GM12878 (cell line): Measurements from ENCODE around the gene STXBP3. TPM values are rescaled to one million over a fixed set of nuclear protein-coding genes. Genes with fewer than 3 reads are reported as not detected.

Source experiments
- ATAC-seq: fragments of 200-7000 bp; cut with Tn5 transposase; 3 replicates; pipeline ENCODE4 v1.9.1; 2020; ENCODE audit warnings: mild to moderate bottlenecking, moderate library complexity
- BruUV-seq: library from RNA; stranded (reverse); fragments of 400-500 nt; replicated peaks from 2 replicates; lab custom pipeline; 2021; lab: Mats Ljungman, UMichigan
- CTCF ChIA-PET: fragments of 300-600 bp; sonication (Branson Sonifier 250); formaldehyde crosslinking; extraction: SDS; loops from one replicate; lab custom pipeline; 2021; ENCODE audit warnings: inconsistent platforms; lab: Yijun Ruan, JAX
- POLR2A ChIA-PET: fragments of 350-600 bp; formaldehyde crosslinking; extraction: SDS; loops from one replicate; lab custom pipeline; 2021; ENCODE audit warnings: inconsistent platforms; lab: Charles Lee
- RAD21 ChIA-PET: fragments of 300-600 bp; sonication (Branson Sonifier 250); formaldehyde crosslinking; loops from one replicate; lab custom pipeline; 2023; ENCODE audit warnings: antibody characterized with exemption; ENCODE audit not compliant: unreplicated experiment; lab: Charles Lee
- SMC1A ChIA-PET: fragments of 300-600 bp; sonication (Branson Sonifier 250); formaldehyde crosslinking; loops from one replicate; lab custom pipeline; 2023; ENCODE audit not compliant: unreplicated experiment, uncharacterized antibody; lab: Charles Lee
- DNase-seq: peaks from one replicate; pipeline ENCODE4 v3.0.0-alpha.2; 2011; ENCODE audit warnings: low read depth, low spot score
- FAIRE-seq: peaks from 3 replicates; lab custom pipeline; 2011; peaks lifted over from hg19 to GRCh38; lab: Jason Lieb, UNC
- H2AFZ ChIP-seq: 2 replicates; pipeline ENCODE4 v1.6.0; 2011; ENCODE audit warnings: low read depth, low read length, control low read depth; ENCODE audit not compliant: control insufficient read depth
- H3K27ac ChIP-seq: 2 replicates; pipeline ENCODE4 v1.5.1; 2011; ENCODE audit warnings: control low read depth; ENCODE audit not compliant: control insufficient read depth, insufficient read depth
- H3K27me3 ChIP-seq, 2 experiments: replicated peaks in 1 of 2; 2 replicates each; pipeline versions ENCODE4 v1.6.0 to v1.6.1; 2011; ENCODE audit warnings: low read length in 1 of 2; ENCODE audit not compliant: control insufficient read depth in 2 of 2, insufficient read depth in 2 of 2
- H3K36me3 ChIP-seq, 2 experiments: 2 replicates each; pipeline ENCODE4 v1.5.1; 2011; ENCODE audit warnings: low read length in 1 of 2; ENCODE audit not compliant: control insufficient read depth in 2 of 2, insufficient read depth in 2 of 2
- H3K4me1 ChIP-seq: 2 replicates; pipeline ENCODE4 v1.6.1; 2011; ENCODE audit warnings: mild to moderate bottlenecking, low read length, moderate library complexity, mixed read lengths; ENCODE audit not compliant: control insufficient read depth, insufficient read depth
- H3K4me2 ChIP-seq: 2 replicates; pipeline ENCODE4 v1.6.0; 2011; ENCODE audit warnings: control low read depth; ENCODE audit not compliant: control insufficient read depth, insufficient read depth
- H3K4me3 ChIP-seq: fragments of 200-600 bp; sonication (generic); 2 replicates; pipeline ENCODE4 v1.5.1; 2016
- H3K79me2 ChIP-seq: 2 replicates; pipeline ENCODE4 v1.6.0; 2011; ENCODE audit warnings: low read length; ENCODE audit not compliant: control insufficient read depth, insufficient read depth
- H3K9ac ChIP-seq: 2 replicates; pipeline ENCODE4 v1.8.0; 2011; ENCODE audit warnings: low read length, control low read depth, mixed read lengths; ENCODE audit not compliant: control insufficient read depth, insufficient read depth
- H3K9me3 ChIP-seq: replicated peaks from 3 replicates; pipeline ENCODE4 v1.5.1; 2011; ENCODE audit warnings: mild to moderate bottlenecking, low read length; ENCODE audit not compliant: control insufficient read depth, insufficient read depth
- H4K20me1 ChIP-seq: 2 replicates; pipeline ENCODE4 v1.6.0; 2011; ENCODE audit not compliant: control insufficient read depth, insufficient read depth
- CBX3 ChIP-seq: fragments of 200-600 bp; sonication (generic); IDR thresholded peaks from 2 replicates; pipeline ENCODE4 v1.6.1; 2016; ENCODE audit warnings: low read depth, borderline replicate concordance
- IKZF1 ChIP-seq: fragments of 450-650 bp; conservative IDR thresholded peaks from 2 replicates; pipeline ENCODE4 v1.6.1; 2017; ENCODE audit warnings: antibody characterized with exemption, mild to moderate bottlenecking
- MEF2B ChIP-seq: fragments of 450-650 bp; IDR thresholded peaks from 2 replicates; pipeline ENCODE4 v1.6.1; 2018; ENCODE audit warnings: mild to moderate bottlenecking, moderate library complexity; ENCODE audit not compliant: partially characterized antibody, poor library complexity, severe bottlenecking
- PAX8 ChIP-seq: fragments of 450-650 bp; IDR thresholded peaks from 2 replicates; pipeline ENCODE4 v1.6.1; 2017; ENCODE audit warnings: mild to moderate bottlenecking, moderate library complexity
- RB1 ChIP-seq: fragments of 450-650 bp; formaldehyde crosslinking; IDR thresholded peaks from 2 replicates; pipeline ENCODE4 v1.6.1; 2017; ENCODE audit warnings: mild to moderate bottlenecking, borderline replicate concordance
- SRF ChIP-seq, 2 experiments: IDR thresholded peaks; 2 replicates each; pipeline ENCODE4 v1.6.1; 2011; ENCODE audit warnings: low read depth in 2 of 2, low read length in 2 of 2, mild to moderate bottlenecking in 1 of 2, moderate library complexity in 1 of 2
- SUPT20H ChIP-seq: IDR thresholded peaks from 2 replicates; pipeline ENCODE4 v1.6.1; 2011; ENCODE audit warnings: low read depth, mild to moderate bottlenecking, low read length, moderate library complexity, borderline replicate concordance; ENCODE audit not compliant: control insufficient read depth
- TARDBP ChIP-seq: IDR thresholded peaks from 2 replicates; pipeline ENCODE4 v1.6.1; 2016; ENCODE audit warnings: borderline replicate concordance
- WRNIP1 ChIP-seq: IDR thresholded peaks from 2 replicates; pipeline ENCODE4 v1.6.1; 2011; ENCODE audit warnings: low read depth, low read length, improper control_type of control experiment, borderline replicate concordance
- ZSCAN29 ChIP-seq: fragments of 450-650 bp; IDR thresholded peaks from 2 replicates; pipeline ENCODE4 v1.6.1; 2017; ENCODE audit warnings: mild to moderate bottlenecking, moderate library complexity
- WGBS: methylation state at CpG from one replicate; pipeline ENCODE4 v1.1.6; 2016; ENCODE audit warnings: low lambda C conversion rate; ENCODE audit not compliant: insufficient replicate concordance, insufficient coverage; ENCODE audit errors: missing lambda C conversion rate; 5-methylcytosine and 5-hydroxymethylcytosine counted together
- in situ Hi-C: fragments of 300-500 bp; cut with MboI; formaldehyde crosslinking; loops from 9 replicates; pipeline ENCODE4 v1.14.3; 2018; ENCODE audit warnings: mixed read lengths
- intact Hi-C: fragments of 100-400 bp; cut with micrococcal nuclease; formaldehyde crosslinking; loops from one replicate; pipeline ENCODE4 v1.14.2; 2022; ENCODE audit not compliant: unreplicated experiment
- polyA plus RNA-seq, 11 experiments: library from polyadenylated mRNA; depleted of rRNA in 4 of 11; unstranded in 6 of 11; stranded (reverse) in 5 of 11; fragments of >200 nt; fragmentation: Nextera tagmentation in 4 of 11; fragmentation: Illumina TruSeq in 1 of 11; extraction: Ambion mirVana in 4 of 11; extraction: Trizol in 1 of 11; gene quantifications; 1 replicate in 1 of 11; 2 replicates in 10 of 11; pipeline versions ENCODE4 v1.2.1 to v1.2.3, GENCODE V29; 2011 to 2016; ENCODE audit warnings: inconsistent platforms in 2 of 11, missing spikeins in 2 of 11, low read depth in 1 of 11
- total RNA-seq, 4 experiments: library from RNA; depleted of rRNA in 3 of 4; stranded (reverse); fragments of >200 nt in 3 of 4; fragmentation: Illumina TruSeq in 1 of 4; extraction: Trizol in 1 of 4; gene quantifications; 2 replicates each; pipeline versions ENCODE4 v1.2.1 to v1.2.3, GENCODE V29; 2013 to 2021
- TF ChIP-seq, protein P1 (sequence below): fragments of 150-350 bp; IDR thresholded peaks from 2 replicates; pipeline ENCODE4 v1.6.1; 2016; ENCODE audit warnings: low read depth, low read length
- TF ChIP-seq, protein P2 (sequence below): fragments of 450-650 bp; IDR thresholded peaks from 2 replicates; pipeline ENCODE4 v1.6.1; 2016; ENCODE audit warnings: mild to moderate bottlenecking

Gene STXBP3
- total and polyA plus RNA-seq, 10 of the 15 experiments (the other 5 are each of a cell fraction or from before 2014, with no cell fraction given), result 19.6 to 35.1 (median 27.3) TPM

DNA sequence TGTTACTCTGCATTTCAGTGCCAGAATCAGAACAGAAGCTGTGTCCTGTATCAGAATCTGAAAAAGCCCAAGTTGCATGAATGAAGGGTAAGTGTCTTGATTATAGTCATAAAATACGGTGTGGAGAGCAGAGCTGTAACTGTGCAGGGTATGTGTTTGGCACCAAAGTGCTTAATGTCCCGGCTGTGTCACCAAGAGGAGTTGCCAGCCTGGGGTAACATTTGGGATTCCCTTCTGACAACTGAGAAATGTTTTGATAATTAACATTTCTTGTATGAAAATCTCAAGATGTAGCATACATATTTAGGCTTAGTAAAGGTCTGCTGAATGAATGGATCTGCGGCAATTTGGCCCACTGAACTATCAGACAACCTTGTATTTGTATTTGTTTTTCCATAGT, 77.2 kb downstream of the STXBP3 start (continued):
- TF ChIP-seq MEF2B (no peak), WRNIP1 (no peak), CBX3 (no peak), TARDBP (no peak)
- TF ChIP-seq, protein P1, sequence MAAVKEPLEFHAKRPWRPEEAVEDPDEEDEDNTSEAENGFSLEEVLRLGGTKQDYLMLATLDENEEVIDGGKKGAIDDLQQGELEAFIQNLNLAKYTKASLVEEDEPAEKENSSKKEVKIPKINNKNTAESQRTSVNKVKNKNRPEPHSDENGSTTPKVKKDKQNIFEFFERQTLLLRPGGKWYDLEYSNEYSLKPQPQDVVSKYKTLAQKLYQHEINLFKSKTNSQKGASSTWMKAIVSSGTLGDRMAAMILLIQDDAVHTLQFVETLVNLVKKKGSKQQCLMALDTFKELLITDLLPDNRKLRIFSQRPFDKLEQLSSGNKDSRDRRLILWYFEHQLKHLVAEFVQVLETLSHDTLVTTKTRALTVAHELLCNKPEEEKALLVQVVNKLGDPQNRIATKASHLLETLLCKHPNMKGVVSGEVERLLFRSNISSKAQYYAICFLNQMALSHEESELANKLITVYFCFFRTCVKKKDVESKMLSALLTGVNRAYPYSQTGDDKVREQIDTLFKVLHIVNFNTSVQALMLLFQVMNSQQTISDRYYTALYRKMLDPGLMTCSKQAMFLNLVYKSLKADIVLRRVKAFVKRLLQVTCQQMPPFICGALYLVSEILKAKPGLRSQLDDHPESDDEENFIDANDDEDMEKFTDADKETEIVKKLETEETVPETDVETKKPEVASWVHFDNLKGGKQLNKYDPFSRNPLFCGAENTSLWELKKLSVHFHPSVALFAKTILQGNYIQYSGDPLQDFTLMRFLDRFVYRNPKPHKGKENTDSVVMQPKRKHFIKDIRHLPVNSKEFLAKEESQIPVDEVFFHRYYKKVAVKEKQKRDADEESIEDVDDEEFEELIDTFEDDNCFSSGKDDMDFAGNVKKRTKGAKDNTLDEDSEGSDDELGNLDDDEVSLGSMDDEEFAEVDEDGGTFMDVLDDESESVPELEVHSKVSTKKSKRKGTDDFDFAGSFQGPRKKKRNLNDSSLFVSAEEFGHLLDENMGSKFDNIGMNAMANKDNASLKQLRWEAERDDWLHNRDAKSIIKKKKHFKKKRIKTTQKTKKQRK, result no peak
- TF ChIP-seq, protein P2, sequence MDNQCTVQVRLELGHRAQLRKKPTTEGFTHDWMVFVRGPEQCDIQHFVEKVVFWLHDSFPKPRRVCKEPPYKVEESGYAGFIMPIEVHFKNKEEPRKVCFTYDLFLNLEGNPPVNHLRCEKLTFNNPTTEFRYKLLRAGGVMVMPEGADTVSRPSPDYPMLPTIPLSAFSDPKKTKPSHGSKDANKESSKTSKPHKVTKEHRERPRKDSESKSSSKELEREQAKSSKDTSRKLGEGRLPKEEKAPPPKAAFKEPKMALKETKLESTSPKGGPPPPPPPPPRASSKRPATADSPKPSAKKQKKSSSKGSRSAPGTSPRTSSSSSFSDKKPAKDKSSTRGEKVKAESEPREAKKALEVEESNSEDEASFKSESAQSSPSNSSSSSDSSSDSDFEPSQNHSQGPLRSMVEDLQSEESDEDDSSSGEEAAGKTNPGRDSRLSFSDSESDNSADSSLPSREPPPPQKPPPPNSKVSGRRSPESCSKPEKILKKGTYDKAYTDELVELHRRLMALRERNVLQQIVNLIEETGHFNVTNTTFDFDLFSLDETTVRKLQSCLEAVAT, result no peak

DNA sequence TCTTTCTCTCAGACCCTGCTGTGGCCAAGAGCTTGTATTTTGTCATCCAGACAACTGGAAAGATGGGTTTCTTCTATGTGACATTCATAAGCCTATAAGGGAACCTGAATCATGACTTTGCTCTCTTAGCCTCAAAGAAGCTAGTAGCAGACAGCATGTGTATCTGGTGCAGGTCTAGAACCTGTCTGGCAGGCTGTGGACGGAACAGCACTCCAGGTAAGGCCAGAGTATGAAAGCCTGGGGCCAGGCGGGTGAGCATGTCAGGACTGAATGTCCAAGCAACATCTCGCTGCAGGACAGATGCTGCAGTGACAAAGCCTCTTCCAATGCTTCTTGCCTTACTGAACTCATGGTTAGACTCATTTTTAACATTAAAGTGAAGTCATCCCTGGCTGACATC, 77.6 kb downstream of the STXBP3 start:
- Histone ChIP-seq H3K79me2 (no peaks in the 10 kb centered on the region), H3K27me3 (no peaks in the 10 kb centered on the region), H3K4me3 (no peak overlapping the region), H2AFZ (no peak overlapping the region), H4K20me1 (no peaks in the 10 kb centered on the region), H3K36me3 (no peaks in the 10 kb centered on the region), H3K4me1 (no peaks in the 10 kb centered on the region), H3K9me3 (no peaks in the 10 kb centered on the region), H3K9ac (no peak overlapping the region), H3K27ac (no peak overlapping the region), H3K4me2 (no peak overlapping the region)
- TF ChIP-seq IKZF1, result no peak
- no peak for TF ChIP-seq SRF (IDR thresholded peaks at IDR 0.05; ENCODE audit: low read depth in 2 of 2, low read length in 2 of 2)
- no peak for TF ChIP-seq ZSCAN29
- TF ChIP-seq PAX8, result no peak
- no peak for TF ChIP-seq SUPT20H
- TF ChIP-seq RB1, result no peak
- no TSS peak for BruUV-seq
- SMC1A ChIA-PET, result no interaction called here
- RAD21 ChIA-PET, result interaction anchor here (0.6 to 6.7 kb wide), 2 partner anchors 9 to 73 kb away, joined by 3 to 92 read pairs; no protein-coding TSS in a partner anchor
- intact Hi-C loops, result no loop called here
- CTCF ChIA-PET, result interaction anchor here (9.1 kb wide), 1 partner anchor 76 kb away, joined by 323 read pairs; no protein-coding TSS in a partner anchor
- no peak for ATAC-seq
- 56% methylated on average over 3 of the region's 3 CpGs for WGBS
- POLR2A ChIA-PET, result no interaction called here
- in situ Hi-C loops, result no loop called here
- no peak for FAIRE-seq
- DNase-seq, result no peak
